GM20431 (cell line): ENCODE measurements around the gene THOC2.
"Not testable (repeated sequence)": the region's sequence is repeated elsewhere in the genome, so short reads cannot be mapped to it uniquely, and the experiment has no call there.

Experiments used
- in situ Hi-C: fragments of 300-500 bp; cut with MseI, MboI; formaldehyde crosslinking; loops from one replicate; pipeline ENCODE4 v1.15.0; 2020; ENCODE audit warnings: low sequenced_read_pairs; ENCODE audit not compliant: unreplicated experiment

Gene THOC2

DNA sequence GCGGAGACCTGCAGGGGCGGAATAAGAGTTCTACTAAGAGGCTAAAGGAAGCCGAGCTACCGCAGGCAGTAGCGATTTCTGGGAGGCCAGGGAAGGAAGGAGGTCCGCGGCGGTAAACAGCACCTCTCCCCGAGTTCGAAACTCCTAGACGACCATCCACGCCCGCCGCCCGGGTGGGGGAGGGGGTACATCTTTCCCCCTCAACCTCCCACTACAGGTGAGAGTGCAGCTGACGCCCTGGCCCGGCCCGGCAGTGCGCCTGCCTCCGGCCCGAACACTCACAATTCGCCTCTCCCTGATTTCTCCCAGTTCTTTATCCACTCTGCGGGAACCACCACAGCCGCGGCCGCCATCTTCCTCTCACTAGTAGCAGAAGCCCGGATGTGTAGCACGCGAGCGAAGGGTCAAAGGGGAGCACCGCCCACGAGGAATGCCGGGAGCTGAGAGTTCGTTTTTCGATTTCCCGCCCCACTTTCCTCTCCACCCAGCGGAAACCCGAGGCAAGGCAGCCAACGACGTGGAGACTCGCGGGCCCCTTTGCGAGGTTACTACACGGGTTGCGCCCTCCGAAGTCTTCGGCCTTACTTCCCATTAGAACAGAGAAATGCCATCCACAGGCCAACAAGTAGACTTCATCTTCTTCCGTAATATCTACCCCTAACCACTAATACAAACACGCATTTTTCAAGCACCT is at the start of gene THOC2:
THOC2 (minus strand) TSS at position 383 of the 694 bp plus-strand sequence; CDS start at position 353, 30 bp downstream.
- in situ Hi-C loops, result no loop called here

DNA sequence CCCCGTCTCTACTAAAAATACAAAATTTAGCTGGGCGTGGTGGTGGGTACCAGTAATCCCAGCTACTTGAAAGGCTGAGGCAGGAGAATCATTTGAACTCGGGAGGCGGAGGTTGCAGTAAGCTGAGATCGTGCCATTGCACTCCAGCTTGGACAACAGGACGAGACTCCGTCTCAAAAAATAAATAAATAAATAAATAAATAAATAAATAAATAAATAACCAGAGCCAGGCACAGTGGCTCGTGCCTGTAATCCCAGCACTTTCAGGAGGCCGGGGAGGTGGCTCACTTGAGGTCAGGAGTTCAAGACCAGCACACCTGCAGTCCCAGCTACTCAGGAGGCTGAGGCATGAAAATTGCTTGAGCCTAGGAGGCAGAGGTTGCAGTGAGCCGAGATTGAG is 48.9 kb upstream of the THOC2 start:
- in situ Hi-C loops, result not testable (repeated sequence)

DNA sequence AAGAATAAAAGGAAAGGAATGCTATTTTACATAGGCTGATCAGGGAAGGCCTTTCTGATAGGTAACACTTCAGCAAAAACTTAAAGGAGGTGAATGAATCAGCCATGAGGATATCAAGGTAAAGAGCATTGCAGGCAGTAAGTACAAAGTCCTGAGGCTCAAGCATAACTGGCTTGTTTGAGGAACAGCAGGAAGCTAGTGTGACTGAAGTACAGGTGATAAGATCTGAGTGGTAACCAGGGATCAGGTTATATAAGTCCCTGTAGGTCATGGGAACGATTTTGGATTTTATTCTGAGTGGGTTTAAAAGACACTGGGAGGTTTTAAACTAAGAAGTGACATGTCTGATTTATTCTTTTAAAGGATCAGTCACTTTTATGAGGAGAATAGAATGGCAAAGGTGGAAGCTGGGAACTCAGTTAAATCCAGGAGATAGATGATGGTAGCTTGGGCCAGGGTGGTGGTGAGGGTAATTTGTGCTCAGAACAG is 47.1 kb upstream of the THOC2 start:
- in situ Hi-C loops, result no loop called here

- in situ Hi-C loops, result no loop called here
Observed at GRCh38 chrX:123773258-123773988, 40.6 kb upstream of the THOC2 start.

DNA sequence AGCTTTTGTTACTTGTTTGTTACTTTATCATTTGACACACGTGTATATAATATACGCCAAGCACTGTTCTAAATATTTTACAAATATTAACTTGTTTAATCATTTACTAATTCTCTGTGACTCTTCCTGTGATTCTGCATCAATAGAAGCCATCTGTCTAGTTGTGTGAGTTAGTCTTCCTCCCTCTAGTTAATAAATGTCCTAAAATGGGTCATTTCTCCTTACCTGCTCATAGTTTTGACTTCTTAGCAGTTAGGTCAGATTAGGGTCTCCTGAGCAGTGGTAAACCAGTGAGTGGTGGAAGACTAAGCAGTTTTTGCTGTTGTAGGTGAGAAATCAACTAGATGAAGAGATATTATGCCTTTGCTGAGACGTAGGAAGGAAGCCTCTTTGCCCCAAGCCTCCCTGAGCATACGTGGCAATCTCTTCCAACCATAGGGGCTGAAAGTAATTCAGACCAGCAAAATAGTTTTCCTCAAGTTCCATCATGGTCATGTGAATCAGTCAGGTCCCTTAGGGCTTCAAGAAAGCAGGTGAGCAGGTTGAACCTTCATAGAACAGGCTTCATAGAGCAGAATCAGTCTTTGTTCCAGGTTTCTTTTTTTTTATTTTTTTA is 38.7 kb upstream of the THOC2 start:
- in situ Hi-C loops, result no loop called here

DNA sequence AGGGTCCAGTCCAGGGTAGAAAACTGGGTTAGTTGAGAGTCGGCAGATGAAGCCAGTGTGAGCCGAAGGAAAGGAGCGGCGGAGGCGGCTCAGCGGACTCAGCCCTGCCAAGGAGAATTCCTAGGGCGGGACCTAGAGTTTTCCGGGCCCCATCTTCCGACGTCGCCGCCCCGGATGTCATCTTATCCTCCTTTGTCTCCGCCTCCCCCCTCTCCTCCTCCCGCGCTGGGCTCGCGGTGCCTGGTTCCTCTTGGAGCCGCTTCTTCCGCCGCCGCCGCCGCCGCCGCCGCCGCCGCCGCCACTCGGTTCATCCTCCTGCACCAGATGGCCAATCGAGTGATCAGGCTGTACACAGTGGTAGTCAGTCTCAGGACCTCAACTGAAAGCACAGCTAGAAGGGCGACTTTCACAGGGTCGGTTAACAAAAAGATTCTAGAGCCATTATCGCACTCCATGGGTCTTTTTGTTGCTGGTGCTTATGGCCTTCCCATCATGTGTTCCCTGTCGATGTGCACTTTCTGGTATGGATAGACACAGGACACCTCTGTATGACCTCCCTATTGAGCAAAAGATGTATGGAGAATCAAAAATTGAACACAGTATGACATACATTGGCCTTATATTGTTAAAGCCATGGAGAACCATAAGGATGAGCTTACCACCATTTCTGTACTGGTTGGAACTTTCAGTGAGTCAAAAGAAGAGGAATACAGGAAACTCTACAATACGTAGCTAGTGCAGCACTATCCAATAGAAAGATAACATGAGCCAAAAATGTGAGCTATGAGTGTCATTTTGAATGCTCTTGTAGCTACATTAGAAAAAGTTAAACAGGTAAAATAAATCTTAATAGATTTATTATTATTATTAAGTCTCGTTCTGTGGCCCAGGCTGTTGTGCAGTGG is 32.4 kb upstream of the THOC2 start:
- in situ Hi-C loops, result no loop called here

DNA sequence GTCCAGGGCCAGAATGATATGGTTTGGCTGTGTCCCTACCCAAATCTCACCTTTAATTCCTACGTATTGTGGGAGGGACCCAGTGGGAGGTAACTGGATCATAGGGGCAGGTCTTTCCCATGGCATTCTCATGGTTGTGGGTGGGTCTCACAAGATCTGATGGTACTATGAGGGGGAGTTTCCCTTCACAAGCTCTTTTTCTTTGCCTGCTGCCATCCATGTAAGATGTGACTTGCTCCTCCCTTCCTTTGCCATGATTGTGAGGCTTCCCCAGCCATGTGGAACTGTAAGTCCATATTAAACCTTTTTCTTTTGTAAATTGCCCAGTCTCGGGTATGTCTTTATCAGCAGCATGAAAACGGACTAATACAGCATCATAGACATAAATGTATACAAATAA is 27.0 kb upstream of the THOC2 start:
- in situ Hi-C loops, result not testable (repeated sequence)

DNA sequence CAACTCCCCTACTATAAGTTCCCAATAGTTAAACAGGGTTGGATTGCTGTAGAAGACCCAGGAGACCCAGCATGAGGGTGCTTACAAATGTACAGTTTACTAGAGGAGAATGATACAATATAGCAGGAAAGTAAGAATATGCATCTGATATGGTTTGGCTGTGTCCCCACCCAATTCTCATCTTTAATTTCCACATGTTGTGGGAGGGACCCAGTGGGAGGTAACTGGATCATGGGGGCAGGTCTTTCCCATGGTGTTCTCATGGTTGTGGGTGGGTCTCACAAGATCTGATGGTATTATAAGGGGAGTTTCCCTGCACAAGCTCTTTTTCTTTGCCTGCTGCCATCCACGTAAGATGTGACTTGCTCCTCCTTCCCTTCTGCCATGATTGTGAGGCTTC is 24.9 kb upstream of the THOC2 start:
- in situ Hi-C loops, result not testable (repeated sequence)

- in situ Hi-C loops, result no loop called here
Observed at GRCh38 chrX:123756320-123756719, 23.5 kb upstream of the THOC2 start.

- in situ Hi-C loops, result no loop called here
Observed at GRCh38 chrX:123755107-123755506, 22.3 kb upstream of the THOC2 start.

DNA sequence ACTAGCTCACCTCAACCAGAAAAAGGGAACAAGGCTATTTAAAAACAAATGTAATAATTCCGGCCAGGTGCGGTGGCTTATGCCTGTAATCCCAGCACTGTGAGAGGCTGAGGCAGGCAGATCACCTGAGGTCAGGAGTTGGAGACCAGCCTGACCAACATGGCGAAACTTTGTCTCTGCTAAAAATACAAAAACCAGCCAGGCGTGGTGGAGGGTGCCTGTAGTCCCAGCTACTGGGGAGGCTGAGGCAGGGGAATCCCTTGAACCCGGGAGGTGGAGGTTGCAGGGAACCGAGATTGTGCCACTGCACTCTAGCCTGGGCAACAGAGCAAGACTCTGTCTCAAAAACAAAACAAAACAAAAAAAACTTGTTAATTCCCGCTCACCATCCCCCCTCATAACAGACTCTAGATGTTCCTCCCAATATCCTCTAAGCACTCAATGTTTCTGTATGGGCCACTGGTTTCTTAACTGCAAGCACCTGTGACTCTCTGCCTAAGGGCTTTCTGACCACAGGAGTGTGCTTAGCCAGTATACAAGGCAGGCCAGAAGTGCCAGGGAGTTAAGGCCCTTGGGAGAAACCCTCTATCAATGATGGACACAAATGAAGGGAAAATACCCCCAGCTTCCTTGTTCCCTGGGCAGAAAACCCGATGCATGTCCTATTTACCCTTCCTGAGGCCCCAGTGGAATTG is 21.0 kb upstream of the THOC2 start:
- in situ Hi-C loops, result no loop called here

GRCh38 chrX:123749643-123750042 is 16.8 kb upstream of the THOC2 start:
- in situ Hi-C loops, result no loop called here

DNA sequence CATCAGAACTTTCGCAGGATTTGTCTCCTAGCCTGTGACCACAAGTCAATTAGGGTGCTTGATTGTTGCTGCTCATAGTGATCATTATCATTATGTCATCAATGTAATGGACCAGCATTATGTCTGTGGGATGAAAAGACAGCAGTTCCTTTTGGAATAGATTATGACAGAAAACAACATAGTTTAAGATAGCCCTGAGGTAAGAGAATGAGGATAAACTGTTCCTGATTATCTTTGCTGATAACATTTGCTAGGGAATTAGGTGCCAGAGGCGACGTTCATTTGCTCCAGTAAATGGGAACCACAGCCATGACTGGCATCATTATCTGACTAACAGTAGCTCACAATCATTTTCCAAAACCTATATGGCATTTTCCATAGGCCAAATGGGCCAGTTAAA is 12.7 kb upstream of the THOC2 start:
- in situ Hi-C loops, result no loop called here

- in situ Hi-C loops, result no loop called here
Observed at GRCh38 chrX:123743312-123743711, 10.5 kb upstream of the THOC2 start.

DNA sequence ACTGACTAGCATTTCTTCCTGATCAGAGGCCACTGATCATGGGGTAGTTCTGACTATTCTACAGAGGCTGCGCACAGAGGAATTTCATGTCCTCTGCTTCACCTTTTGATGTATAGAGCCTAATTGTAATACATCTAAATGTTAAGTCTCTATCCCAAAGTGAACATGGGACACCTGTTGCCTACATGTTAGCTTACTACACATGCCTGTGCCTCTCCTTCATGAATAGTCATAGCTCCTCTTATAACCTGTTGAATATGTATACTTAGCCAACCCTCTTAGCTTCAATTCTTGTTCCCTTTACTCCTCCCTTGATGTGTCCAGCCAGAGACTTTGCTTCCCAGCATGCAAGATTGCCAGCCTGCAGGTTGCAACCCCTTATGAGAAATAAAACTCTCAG is 9.6 kb upstream of the THOC2 start:
- in situ Hi-C loops, result no loop called here

- in situ Hi-C loops, result no loop called here
Observed at GRCh38 chrX:123740536-123740935, 7.7 kb upstream of the THOC2 start.

DNA sequence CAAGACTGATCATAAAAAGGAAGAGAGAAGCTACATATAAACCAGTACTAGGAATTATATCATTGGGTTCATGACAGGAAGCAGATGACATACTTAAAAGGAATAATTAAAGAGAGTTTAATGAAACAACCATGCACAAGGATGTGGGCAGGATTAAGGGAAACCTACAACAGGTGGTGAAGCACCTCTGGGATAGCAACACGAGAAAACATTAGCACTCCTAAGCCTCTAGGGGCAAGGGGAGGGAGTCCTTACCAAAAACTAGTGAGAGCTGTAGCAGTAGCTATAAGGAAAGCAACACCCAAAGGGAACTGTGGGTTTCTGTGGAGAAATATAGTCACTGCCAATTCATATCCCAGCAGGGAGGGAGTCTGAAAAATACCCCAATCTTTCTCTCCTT is 7.2 kb upstream of the THOC2 start:
- in situ Hi-C loops, result no loop called here

GRCh38 chrX:123739474-123739873 is 6.6 kb upstream of the THOC2 start:
- in situ Hi-C loops, result no loop called here

- in situ Hi-C loops, result no loop called here
Observed at GRCh38 chrX:123738378-123738940, 5.6 kb upstream of the THOC2 start.
